ENCODE data around the gene VTI1A.
"Not testable (repeated sequence)": the region's sequence is repeated elsewhere in the genome, so short reads cannot be mapped to it uniquely, and the experiment has no call there.

VTI1A gene

DNA sequence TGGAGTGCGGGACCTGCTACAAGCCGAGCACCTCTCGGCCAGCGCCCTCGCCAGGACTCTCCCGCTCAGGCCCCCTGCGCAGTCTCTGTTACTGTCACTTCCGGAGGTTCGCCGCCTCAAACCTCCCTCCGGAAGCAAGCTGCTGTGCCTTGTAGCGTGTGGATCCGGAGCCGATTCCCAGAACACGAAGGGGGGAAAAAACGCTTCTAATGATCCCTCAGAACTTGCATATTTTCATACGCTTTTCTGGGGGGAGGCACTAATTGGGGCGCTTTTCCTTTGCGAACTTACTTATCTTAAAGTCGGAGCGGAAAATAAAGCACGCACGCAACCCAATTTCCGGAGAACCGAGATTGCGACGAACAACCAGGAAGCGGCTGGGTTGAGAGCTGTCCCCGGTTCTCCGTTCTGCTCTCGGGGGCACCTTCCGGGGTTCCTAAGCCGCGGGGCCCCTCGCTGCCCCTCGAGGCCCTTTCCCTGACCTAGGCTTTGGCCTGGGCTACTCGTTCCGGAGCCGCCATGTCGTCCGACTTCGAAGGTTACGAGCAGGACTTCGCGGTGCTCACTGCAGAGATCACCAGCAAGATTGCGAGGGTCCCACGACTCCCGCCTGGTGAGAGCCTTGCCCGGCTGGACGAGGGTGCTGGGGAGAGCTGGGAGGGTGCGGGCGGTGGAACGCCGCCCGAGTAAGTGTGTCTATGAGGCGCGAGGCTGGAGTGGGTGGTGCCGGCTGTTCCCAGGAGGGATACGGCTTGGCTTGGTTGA is at the start of gene VTI1A, which contains the start of gene ZDHHC6:
VTI1A (plus strand) TSS at position 361 of the 765 bp plus-strand sequence; CDS start at position 520, 159 bp downstream.
ZDHHC6 (minus strand) TSS at position 60 of the 765 bp plus-strand sequence. CDS start 1,478 bp downstream, outside the sequence.
- DNase-seq (ENCODE audit: extremely low read depth in 1 of 2, low read depth in 1 of 2): peak; percentile 45 to 76

DNA sequence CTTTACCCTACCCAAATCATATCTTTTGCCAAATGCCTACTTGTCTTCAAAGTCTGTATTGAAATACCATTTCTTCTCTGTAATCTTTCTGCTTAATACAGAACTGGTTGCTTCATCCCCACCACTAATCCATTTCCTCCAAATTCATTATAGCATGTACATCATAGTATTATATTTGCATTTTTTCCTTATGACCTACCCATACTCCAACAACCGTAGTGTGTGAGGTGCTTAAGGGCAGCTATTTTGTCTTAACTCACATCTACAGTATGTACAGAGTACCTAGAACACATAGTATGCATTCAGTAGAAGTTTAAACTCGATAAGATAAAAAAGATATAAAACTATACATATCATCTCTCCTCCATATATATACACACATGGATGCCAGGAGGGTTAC is 49.4 kb upstream of the VTI1A start:
- DNase-seq (ENCODE audit: extremely low read depth in 1 of 2, low read depth in 1 of 2): no peak

DNA sequence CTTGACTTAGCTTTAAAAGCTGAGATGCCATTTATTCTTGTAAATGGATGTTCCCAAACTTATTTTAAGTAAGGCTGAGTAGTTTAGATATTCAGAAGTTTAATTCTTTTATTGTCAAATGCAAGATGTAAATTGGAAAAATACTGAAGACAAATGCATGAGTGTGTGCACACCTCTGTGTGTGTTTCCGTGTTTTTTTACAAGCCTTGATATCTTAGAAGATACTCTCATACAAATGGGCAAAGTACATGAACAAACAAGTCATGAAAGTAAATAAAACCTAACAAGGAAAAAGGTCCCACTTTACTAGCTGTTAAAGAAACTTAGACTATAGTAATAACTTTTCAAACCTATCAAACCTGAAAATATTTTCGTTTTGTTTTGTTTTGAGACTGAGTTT is 44.1 kb upstream of the VTI1A start:
- no peak for DNase-seq (ENCODE audit: extremely low read depth in 1 of 2, low read depth in 1 of 2)

GRCh38 chr10:112404617-112405016 is 42.4 kb upstream of the VTI1A start:
- no peak for DNase-seq (ENCODE audit: extremely low read depth in 1 of 2, low read depth in 1 of 2)

- DNase-seq (ENCODE audit: extremely low read depth in 1 of 2, low read depth in 1 of 2): not testable (repeated sequence)
Measured at GRCh38 chr10:112406806-112407205, 40.2 kb upstream of the VTI1A start.

GRCh38 chr10:112407696-112408095 is 39.3 kb upstream of the VTI1A start:
- DNase-seq (ENCODE audit: extremely low read depth in 1 of 2, low read depth in 1 of 2): no peak

GRCh38 chr10:112409299-112409698 is 37.7 kb upstream of the VTI1A start:
- DNase-seq (ENCODE audit: extremely low read depth in 1 of 2, low read depth in 1 of 2): no peak

DNA sequence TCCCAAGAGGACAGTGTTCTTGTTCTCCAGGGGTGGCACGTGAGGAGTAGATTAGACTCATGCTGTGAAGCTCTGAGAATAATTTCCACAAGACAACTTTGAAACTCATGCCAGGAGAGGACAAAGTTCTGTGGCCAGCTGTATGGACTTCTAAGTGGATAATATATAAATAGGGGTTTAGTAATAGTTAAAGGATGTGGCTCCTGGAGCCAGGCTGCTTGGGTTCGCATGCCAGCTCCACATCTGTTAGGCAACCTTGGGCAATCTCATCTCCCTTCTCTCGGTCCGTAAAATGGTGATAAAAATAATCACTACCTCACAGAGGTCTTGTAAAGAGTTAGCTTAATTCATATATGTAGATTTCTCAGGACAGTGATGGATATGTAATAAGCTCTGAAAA is 37.3 kb upstream of the VTI1A start:
- DNase-seq (ENCODE audit: extremely low read depth in 1 of 2, low read depth in 1 of 2): no peak

- no peak for DNase-seq (ENCODE audit: extremely low read depth in 1 of 2, low read depth in 1 of 2)
Measured at GRCh38 chr10:112412696-112413095, 34.3 kb upstream of the VTI1A start.

DNA sequence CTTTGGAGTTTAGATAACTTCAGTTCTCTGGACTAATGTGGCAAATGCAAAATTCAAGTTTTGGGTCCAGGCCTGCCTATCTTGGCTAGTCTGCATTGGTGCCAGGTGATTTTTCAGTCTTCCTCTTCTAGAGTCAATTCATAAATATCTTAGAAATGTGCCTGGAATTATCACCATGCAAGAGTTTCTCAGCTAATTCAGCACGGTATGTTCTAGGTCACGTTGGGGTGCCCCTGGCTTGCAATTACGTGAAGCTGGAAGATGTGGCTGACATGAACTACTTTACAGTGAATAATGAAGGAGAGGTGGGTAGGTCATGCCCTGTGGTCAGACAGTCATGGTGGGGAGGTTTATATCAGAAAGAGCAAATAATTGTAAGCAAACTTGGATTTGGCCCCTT is 25.3 kb upstream of the VTI1A start:
- DNase-seq (ENCODE audit: extremely low read depth in 1 of 2, low read depth in 1 of 2): no peak

DNA sequence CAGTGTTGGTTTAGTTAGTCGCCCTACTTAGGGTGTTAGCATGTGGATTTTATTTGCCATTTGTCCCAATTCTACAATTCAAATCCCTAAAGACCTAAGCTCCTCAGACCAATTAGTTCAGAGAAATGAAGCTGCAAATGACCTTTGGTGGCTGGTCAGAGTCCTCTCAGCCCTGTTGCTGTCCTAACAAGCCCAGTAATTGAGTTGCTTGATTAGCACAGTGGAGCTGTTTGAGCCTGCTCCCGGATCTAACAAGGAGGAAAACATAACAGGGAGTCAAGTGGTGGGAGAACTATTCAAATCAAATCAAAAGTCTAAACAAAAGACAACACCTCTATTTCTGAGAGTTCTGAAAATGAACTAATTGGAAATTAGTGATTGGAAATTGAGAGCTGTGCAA is 22.4 kb upstream of the VTI1A start:
- no peak for DNase-seq (ENCODE audit: extremely low read depth in 1 of 2, low read depth in 1 of 2)

- DNase-seq (ENCODE audit: extremely low read depth in 1 of 2, low read depth in 1 of 2): no peak
Measured at GRCh38 chr10:112426111-112426510, 20.9 kb upstream of the VTI1A start.

DNA sequence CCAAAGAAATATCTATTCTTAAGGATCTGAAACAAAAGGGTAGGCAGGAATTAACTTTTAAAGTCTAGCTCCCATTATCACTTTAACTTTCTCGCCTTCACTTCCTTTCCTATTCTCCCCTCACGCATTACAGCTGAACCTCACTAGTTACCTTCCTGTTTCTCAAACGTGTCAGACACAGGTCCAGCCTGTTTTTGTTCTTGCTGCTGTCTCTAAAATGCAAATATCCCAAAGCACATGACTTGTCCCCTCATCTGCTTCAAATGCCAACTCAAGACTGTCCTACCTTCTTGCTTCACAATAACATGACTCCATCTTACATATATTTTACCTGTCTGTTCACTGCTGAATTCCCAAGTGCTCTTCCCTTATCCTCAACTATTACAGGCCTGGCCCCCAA is 17.9 kb upstream of the VTI1A start:
- no peak for DNase-seq (ENCODE audit: extremely low read depth in 1 of 2, low read depth in 1 of 2)

- no peak for DNase-seq (ENCODE audit: extremely low read depth in 1 of 2, low read depth in 1 of 2)
Measured at GRCh38 chr10:112429654-112430230, 17.3 kb upstream of the VTI1A start.

GRCh38 chr10:112433136-112433535 is 13.9 kb upstream of the VTI1A start:
- DNase-seq (ENCODE audit: extremely low read depth in 1 of 2, low read depth in 1 of 2): no peak

GRCh38 chr10:112434988-112435619 is 11.9 kb upstream of the VTI1A start:
- DNase-seq (ENCODE audit: extremely low read depth in 1 of 2, low read depth in 1 of 2): no peak

GRCh38 chr10:112438356-112438755 is 8.7 kb upstream of the VTI1A start:
- DNase-seq (ENCODE audit: extremely low read depth in 1 of 2, low read depth in 1 of 2): no peak

- no peak for DNase-seq (ENCODE audit: extremely low read depth in 1 of 2, low read depth in 1 of 2)
Measured at GRCh38 chr10:112441520-112441919, 5.5 kb upstream of the VTI1A start.

DNA sequence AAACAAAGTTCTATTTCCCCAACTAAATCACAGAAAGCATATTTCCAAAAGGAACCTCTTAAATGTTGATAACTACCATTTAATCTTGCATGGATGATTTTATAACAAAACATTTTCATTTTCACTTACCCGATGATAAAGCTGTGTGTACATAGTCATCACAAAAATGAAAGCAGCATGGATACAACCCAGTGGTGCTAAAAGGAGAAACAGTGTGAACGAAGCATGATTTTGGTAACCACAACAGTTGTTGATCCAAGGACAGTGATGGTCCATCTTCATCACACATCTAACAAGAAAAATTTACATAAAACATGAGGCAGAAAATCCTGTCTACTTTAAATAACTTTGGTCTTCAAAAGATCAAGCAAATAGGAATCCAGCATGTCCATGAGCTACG is 5.0 kb upstream of the VTI1A start:
- no peak for DNase-seq (ENCODE audit: extremely low read depth in 1 of 2, low read depth in 1 of 2)

DNA sequence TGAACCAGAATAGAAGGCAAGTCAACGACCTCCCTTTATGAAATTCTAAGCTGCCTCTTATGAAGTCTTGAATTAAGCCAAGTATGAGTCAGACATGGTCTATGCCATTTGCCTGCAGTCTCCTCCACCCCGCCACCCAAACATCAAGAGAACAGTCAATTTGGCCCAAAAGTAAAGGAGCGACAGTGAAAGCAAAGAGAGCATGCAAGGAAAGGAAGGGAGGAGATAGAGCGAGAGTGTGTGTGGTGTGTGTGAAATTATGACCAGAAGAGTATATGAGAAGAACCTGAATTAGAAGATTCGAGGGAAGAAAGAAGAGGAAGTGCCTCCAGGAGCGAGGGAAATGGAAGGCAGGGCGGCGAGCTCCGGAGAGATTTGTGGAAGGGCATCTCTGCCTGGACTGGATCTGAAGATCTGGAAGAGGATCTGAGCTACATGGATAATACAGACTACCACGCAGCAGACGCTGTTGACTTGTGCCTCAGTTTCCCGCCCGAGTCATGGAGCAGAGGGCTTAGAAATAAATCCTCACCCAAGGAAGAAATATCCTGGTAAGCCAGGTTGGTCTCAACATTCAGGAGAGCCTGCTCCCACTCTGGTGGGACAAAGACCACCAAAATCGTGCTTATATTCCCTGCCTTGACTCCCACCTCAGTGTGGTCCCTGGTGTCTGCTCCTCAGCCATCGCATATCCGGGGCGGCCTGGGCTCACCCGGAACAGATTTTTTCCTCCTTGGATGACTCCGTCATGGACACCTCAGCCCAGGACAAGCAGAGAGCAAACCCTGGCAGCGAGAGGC is 760 bp upstream of the VTI1A start:
- no peak for DNase-seq (ENCODE audit: extremely low read depth in 1 of 2, low read depth in 1 of 2)

DNA sequence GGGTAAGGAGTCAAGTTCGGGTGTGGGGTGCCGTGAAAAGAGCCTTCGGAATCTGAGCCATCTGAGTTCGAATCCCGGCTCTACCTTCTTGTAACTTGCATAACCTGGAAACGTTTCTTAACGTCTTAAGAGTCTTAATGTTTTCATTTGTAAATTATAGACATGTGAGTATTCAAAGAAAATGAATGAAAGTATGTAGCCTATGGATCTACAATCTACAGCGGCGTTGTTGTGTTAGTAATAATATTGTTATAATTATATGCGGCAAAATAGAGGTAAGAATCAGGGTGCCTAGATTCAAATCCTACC is 559 bp downstream of the VTI1A start:
- DNase-seq (ENCODE audit: extremely low read depth in 1 of 2, low read depth in 1 of 2): no peak

All from activated CD8-positive, alpha-beta memory T cell treated with anti-CD3 and anti-CD28 coated beads for 1 hour (primary cell).